Omental fat pad (tissue), 4 donors: ENCODE results near the gene C4orf17. TPM values are rescaled to one million over a fixed set of nuclear protein-coding genes. Genes with fewer than 3 reads are reported as not detected.
"Not testable (repeated sequence)": the region's sequence is repeated elsewhere in the genome, so short reads cannot be mapped to it uniquely, and the experiment has no call there.

Source experiments
- ATAC-seq: fragments of 150-250 bp; one replicate; pipeline ENCODE4 v1.9.1; 2016; ENCODE audit warnings: mild to moderate bottlenecking, moderate library complexity; ENCODE audit not compliant: low FRiP score
- DNase-seq: peaks from one replicate; pipeline ENCODE4 v3.0.0-alpha.2; 2019; ENCODE audit warnings: low spot score
- CTCF ChIP-seq, 3 donors: fragments of 450-650 bp; IDR thresholded peaks; one replicate each; pipeline ENCODE4 v1.5.1; 2016 to 2017; ENCODE audit warnings: antibody characterized with exemption in 3 of 3, mild to moderate bottlenecking in 3 of 3, moderate library complexity in 2 of 3
- total RNA-seq, 4 donors: library from RNA; depleted of rRNA; stranded (reverse); fragments of >200 nt; gene quantifications; one replicate each; pipeline ENCODE4 v1.1.0, GENCODE V29; 2016

The C4orf17 gene
- total RNA-seq, 4 donors from 2014 or later = not detected

- DNase-seq = no peak
These were observed 38.9 kb upstream of the C4orf17 start for GRCh38 chr4:99471896-99472295.

GRCh38 chr4:99473131-99473530 is 37.7 kb upstream of the C4orf17 start:
- DNase-seq (no peak), ATAC-seq (no peak)
- TF ChIP-seq CTCF (IDR thresholded peaks at IDR 0.05) = no peak

More at GRCh38 chr4:99471896-99472295, 38.9 kb upstream of the C4orf17 start:
- no peak for ATAC-seq
- no peak for TF ChIP-seq CTCF (IDR thresholded peaks at IDR 0.05)

- ATAC-seq (no peak), DNase-seq (no peak)
- no peak for TF ChIP-seq CTCF (IDR thresholded peaks at IDR 0.05)
These were observed 27.2 kb upstream of the C4orf17 start for GRCh38 chr4:99483636-99484035.

- TF ChIP-seq CTCF (IDR thresholded peaks at IDR 0.05) = no peak
- ATAC-seq = no peak
- DNase-seq = no peak
These were observed 25.6 kb upstream of the C4orf17 start for GRCh38 chr4:99485212-99485611.

- DNase-seq, ATAC-seq: not testable (repeated sequence)
These were observed 24.2 kb upstream of the C4orf17 start for GRCh38 chr4:99486648-99487047.

- ATAC-seq (no peak), DNase-seq (no peak)
- no peak for TF ChIP-seq CTCF (IDR thresholded peaks at IDR 0.05)
These were observed 20.5 kb upstream of the C4orf17 start for GRCh38 chr4:99490286-99490685.

- DNase-seq (no peak), ATAC-seq (no peak)
- no peak for TF ChIP-seq CTCF (IDR thresholded peaks at IDR 0.05)
These were observed 5.9 kb upstream of the C4orf17 start for GRCh38 chr4:99504804-99505502.
